DND-41 (cell line): Measurements from ENCODE around the gene CIZ1.

Source experiments
- CTCF ChIP-seq: IDR thresholded peaks from 2 replicates; pipeline ENCODE4 v1.5.1; 2012; ENCODE audit warnings: borderline replicate concordance, low read length, moderate library complexity, mild to moderate bottlenecking; ENCODE audit not compliant: poor library complexity, severe bottlenecking; ENCODE audit errors: extremely low read depth
- EZH2 ChIP-seq: IDR thresholded peaks from 3 replicates; pipeline ENCODE4 v1.6.1; 2012; ENCODE audit warnings: borderline replicate concordance, low read depth, mild to moderate bottlenecking, moderate library complexity, low read length, inconsistent platforms; ENCODE audit not compliant: severe bottlenecking

- TF ChIP-seq CTCF (no peak), EZH2 (no peak)
Observed at GRCh38 chr9:128233817-128234406, 42.5 kb upstream of the CIZ1 start.
